GM21737 (cell line): Measurements from ENCODE around the gene SLC25A42.
"Not testable (repeated sequence)": the region's sequence is repeated elsewhere in the genome, so short reads cannot be mapped to it uniquely, and the experiment has no call there.

Experiments
- ATAC-seq: cut with Tn5 transposase; IDR thresholded peaks from one replicate; pipeline ENCODE4 v1.9.1; 2021; ENCODE audit warnings: mild to moderate bottlenecking, moderate library complexity; ENCODE audit not compliant: unreplicated experiment

Gene SLC25A42

GRCh38 chr19:19103167-19103566, 39.4 kb downstream of the SLC25A42 start:
- ATAC-seq, result no peak

GRCh38 chr19:19105365-19106055, 41.7 kb downstream of the SLC25A42 start:
- no peak for ATAC-seq

- ATAC-seq, result no peak
Measured at GRCh38 chr19:19106056-19106551, 42.3 kb downstream of the SLC25A42 start.

GRCh38 chr19:19106938-19107337, 43.1 kb downstream of the SLC25A42 start:
- ATAC-seq, result not testable (repeated sequence)

GRCh38 chr19:19107654-19108053, 43.9 kb downstream of the SLC25A42 start:
- ATAC-seq, result no peak

GRCh38 chr19:19109601-19110000, 45.8 kb downstream of the SLC25A42 start:
- ATAC-seq, result no peak

- no peak for ATAC-seq
Measured at GRCh38 chr19:19110410-19111135, 46.8 kb downstream of the SLC25A42 start.

GRCh38 chr19:19111136-19111835, 47.5 kb downstream of the SLC25A42 start:
- ATAC-seq, result no peak

GRCh38 chr19:19111967-19112580, 48.3 kb downstream of the SLC25A42 start:
- no peak for ATAC-seq

GRCh38 chr19:19113040-19113626, 49.3 kb downstream of the SLC25A42 start:
- ATAC-seq, result no peak

GRCh38 chr19:19115954-19116353, 52.2 kb downstream of the SLC25A42 start:
- ATAC-seq, result no peak

GRCh38 chr19:19119325-19120237, 55.8 kb downstream of the SLC25A42 start:
- no peak for ATAC-seq

GRCh38 chr19:19120308-19121231, 56.8 kb downstream of the SLC25A42 start:
- ATAC-seq, result no peak

- no peak for ATAC-seq
Measured at GRCh38 chr19:19121371-19121770, 57.6 kb downstream of the SLC25A42 start.

GRCh38 chr19:19122902-19123301, 59.1 kb downstream of the SLC25A42 start:
- no peak for ATAC-seq

- ATAC-seq, result no peak
Measured at GRCh38 chr19:19123386-19123785, 59.6 kb downstream of the SLC25A42 start.

GRCh38 chr19:19126102-19126501, 62.3 kb downstream of the SLC25A42 start:
- no peak for ATAC-seq

GRCh38 chr19:19131989-19132388, 68.2 kb downstream of the SLC25A42 start:
- ATAC-seq, result no peak

- ATAC-seq, result no peak
Measured at GRCh38 chr19:19132912-19133311, 69.1 kb downstream of the SLC25A42 start.
